ENCODE data around the gene MNT.

Gene MNT

DNA sequence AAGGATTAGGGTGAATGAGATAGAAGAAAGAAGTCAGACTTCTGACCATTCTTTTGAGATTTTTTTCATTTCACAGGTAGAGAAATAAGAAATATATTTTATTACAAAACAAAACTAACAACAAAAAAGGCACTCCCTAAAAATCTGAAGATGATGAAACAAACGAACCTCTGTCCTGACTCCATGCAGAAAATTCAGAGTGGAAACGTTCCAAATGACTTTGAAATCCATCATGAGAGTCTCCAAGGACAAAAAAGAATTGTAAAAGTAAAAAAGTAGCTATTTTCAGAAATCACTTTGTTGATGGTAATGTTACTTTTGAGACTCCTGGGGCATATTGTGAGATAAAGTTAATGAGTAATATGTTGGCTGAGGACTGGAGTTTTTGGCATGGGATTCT, 26.4 kb upstream of the MNT start:
- Histone ChIP-seq H3K4me1 (ENCODE audit: insufficient read depth, low read length) (no peaks in the 10 kb centered on the region), H3K9me3 (ENCODE audit: control insufficient read depth, insufficient read depth, low read length) (no peaks in the 10 kb centered on the region), H3K9ac (ENCODE audit: low read depth, low read length) (no peak overlapping the region), H3K36me3 (ENCODE audit: insufficient read depth, low read length) (peaks cover 5% of the 10 kb centered on the region; the same call in 1 of the 2 replicates)

DNA sequence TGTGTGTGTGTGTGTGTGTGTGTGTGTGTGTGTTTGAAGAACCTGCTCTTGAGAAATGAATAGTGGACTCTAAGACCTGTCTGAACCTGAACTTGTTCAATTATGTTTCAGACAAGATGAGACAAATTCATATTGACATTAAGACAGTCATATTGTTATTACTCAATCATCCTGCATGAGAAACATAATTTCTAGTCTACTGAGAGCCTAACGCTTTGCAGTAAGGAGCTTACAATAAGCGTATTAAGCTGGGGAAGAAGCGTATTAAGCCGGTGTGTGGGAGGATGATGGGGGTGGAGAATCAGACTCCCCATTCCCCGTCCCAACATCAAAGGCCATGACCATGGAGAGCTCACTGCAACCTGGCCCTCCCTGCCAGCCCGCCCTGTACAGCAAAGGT, 22.4 kb upstream of the MNT start:
- H3K9me3 ChIP-seq (ENCODE audit: control insufficient read depth, insufficient read depth, low read length): no peaks in the 10 kb centered on the region
- no peaks in the 10 kb centered on the region for H3K4me1 ChIP-seq (ENCODE audit: insufficient read depth, low read length)
- H3K9ac ChIP-seq (ENCODE audit: low read depth, low read length): no peak overlapping the region
- peaks cover 15% of the 10 kb centered on the region for H3K36me3 ChIP-seq (ENCODE audit: insufficient read depth, low read length)

DNA sequence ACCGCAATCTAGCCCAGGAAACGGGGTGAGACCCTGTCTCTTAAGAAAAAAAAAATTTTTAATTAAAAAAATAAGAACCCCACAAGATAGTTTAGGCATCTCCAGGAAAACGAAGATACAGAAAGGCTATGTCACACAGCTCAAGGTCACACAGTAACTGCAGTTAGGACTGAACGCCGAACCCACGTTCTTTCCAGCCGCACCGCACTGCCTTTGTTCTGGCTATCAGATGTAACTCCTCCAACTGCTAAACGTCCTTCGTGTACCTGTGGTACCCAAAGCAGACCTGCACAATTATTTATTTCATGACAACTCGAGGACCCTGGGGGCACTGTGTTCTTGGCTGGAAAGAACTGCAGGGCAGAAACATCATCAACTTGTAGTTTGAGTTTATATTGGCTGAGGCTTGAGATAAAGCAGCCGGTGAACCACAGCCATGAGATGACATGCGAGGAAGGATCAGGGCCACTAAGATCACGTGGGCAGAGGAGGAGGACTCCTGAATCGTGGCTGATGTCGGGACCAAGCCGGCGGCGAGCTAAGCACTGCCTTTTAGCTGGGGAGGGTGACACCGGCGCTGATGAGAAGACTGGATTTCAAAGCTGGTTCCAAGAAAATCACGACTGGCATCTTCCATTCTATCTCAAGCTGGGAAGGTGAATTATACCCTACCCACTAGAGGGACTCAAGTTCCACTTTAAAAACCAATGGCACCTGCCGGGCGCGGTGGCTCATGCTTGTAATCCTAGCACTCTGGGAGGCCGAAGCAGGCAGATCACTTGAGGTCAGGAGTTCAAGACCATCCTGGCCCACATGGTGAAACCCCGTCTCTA, 20.7 kb upstream of the MNT start:
- Histone ChIP-seq H3K4me1 (ENCODE audit: insufficient read depth, low read length) (no peaks in the 10 kb centered on the region), H3K9ac (ENCODE audit: low read depth, low read length) (no peak overlapping the region), H3K36me3 (ENCODE audit: insufficient read depth, low read length) (peaks cover 11% of the 10 kb centered on the region), H3K9me3 (ENCODE audit: control insufficient read depth, insufficient read depth, low read length) (no peaks in the 10 kb centered on the region)

- no peak overlapping the region for H3K9ac ChIP-seq (ENCODE audit: low read depth, low read length)
- no peaks in the 10 kb centered on the region for H3K4me1 ChIP-seq (ENCODE audit: insufficient read depth, low read length)
- no peaks in the 10 kb centered on the region for H3K9me3 ChIP-seq (ENCODE audit: control insufficient read depth, insufficient read depth, low read length)
- peaks cover 11% of the 10 kb centered on the region for H3K36me3 ChIP-seq (ENCODE audit: insufficient read depth, low read length)
Observed at GRCh38 chr17:2420176-2420575, 19.3 kb upstream of the MNT start.

DNA sequence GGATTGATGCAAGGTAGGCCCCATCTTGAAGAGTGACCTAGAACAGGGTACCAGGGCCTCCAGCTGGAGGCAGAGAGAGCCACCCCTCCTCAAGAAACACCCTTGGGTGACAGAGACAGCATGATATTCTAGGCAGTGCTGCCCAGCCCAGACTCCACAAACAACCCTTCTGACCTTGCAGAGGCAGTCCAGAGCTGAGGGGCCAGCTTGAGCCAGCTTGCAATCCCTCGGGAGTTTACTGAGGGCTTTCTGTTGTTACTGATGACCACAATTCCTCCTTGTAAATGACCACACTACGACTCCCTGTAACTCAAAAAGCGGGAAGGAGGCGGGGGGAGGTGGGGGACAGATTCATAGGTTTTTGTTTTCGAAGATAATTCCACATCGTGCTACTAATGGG, 18.6 kb upstream of the MNT start:
- H3K9ac ChIP-seq (ENCODE audit: low read depth, low read length): no peak overlapping the region
- H3K9me3 ChIP-seq (ENCODE audit: control insufficient read depth, insufficient read depth, low read length): no peaks in the 10 kb centered on the region
- no peaks in the 10 kb centered on the region for H3K4me1 ChIP-seq (ENCODE audit: insufficient read depth, low read length)
- peaks cover 11% of the 10 kb centered on the region for H3K36me3 ChIP-seq (ENCODE audit: insufficient read depth, low read length)

- Histone ChIP-seq H3K36me3 (ENCODE audit: insufficient read depth, low read length) (peaks cover 17% of the 10 kb centered on the region), H3K9ac (ENCODE audit: low read depth, low read length) (no peak overlapping the region), H3K9me3 (ENCODE audit: control insufficient read depth, insufficient read depth, low read length) (no peaks in the 10 kb centered on the region)
Observed at GRCh38 chr17:2418572-2418971, 17.7 kb upstream of the MNT start.

DNA sequence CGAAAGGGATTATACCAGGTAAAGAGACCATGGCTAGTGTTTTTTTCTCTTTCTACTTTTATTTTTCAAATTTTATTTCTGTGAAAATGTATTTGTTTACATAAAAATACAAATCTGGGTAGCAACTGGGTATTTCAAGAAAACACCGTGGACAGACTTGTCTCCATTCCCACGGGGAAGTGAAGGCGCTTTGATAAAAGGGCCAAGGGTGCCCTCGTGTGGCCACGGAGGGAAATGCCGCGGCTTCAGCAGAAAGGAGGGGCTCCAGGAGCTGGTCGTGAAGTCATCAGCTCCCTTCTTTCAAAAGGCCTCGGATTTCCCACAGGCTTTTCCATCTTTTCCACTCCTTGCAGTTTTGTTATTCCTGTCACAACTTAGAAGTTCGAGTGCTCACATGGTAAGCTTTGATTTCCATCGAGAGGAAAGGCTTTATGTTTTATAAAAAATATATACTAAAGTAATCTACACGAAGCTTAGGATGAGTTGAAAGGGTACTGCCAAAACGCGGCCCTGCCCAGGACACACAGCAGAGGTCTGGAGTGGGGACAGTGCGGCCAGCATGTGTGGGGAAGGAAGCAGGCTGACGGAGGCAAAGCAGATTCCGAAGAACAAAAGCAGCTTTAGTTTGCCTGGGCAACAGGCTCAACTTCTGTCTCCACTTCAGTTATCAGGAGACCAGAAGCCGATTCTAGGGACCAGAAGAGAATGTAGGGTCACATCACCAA, 15.3 kb upstream of the MNT start:
- H3K36me3 ChIP-seq (ENCODE audit: insufficient read depth, low read length): peaks cover 14% of the 10 kb centered on the region

More at GRCh38 chr17:2418572-2418971, 17.7 kb upstream of the MNT start:
- no peaks in the 10 kb centered on the region for H3K4me1 ChIP-seq (ENCODE audit: insufficient read depth, low read length)

DNA sequence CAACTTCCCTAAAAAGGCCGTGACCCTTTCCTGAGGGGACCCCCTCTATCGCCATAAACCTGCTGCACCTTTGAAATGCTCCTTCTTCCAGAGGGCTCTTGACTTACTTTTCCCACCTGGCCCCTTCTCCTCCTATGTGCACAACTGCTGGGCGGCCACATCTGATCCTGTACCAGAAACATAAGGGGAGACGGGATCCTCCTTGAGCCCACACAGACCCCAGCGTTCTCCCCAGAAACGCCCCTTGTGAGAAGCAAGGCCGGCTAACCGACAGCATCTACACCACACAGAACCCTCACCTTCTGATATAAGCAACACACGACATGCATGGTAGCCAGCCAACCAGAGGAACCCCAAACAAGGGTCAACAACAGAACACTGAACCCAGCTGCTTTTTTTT, 14.2 kb upstream of the MNT start:
- Histone ChIP-seq H3K9ac (ENCODE audit: low read depth, low read length) (no peak overlapping the region), H3K9me3 (ENCODE audit: control insufficient read depth, insufficient read depth, low read length) (no peaks in the 10 kb centered on the region), H3K36me3 (ENCODE audit: insufficient read depth, low read length) (peaks cover 14% of the 10 kb centered on the region), H3K4me1 (ENCODE audit: insufficient read depth, low read length) (no peaks in the 10 kb centered on the region)

More for the DNA sequence above, 15.3 kb upstream of the MNT start:
- no peaks in the 10 kb centered on the region for H3K9me3 ChIP-seq (ENCODE audit: control insufficient read depth, insufficient read depth, low read length)
- H3K9ac ChIP-seq (ENCODE audit: low read depth, low read length): no peak overlapping the region
- H3K4me1 ChIP-seq (ENCODE audit: insufficient read depth, low read length): no peaks in the 10 kb centered on the region

- no peak overlapping the region for H3K9ac ChIP-seq (ENCODE audit: low read depth, low read length)
- H3K36me3 ChIP-seq (ENCODE audit: insufficient read depth, low read length): peaks cover 12% of the 10 kb centered on the region
- no peaks in the 10 kb centered on the region for H3K4me1 ChIP-seq (ENCODE audit: insufficient read depth, low read length)
- no peaks in the 10 kb centered on the region for H3K9me3 ChIP-seq (ENCODE audit: control insufficient read depth, insufficient read depth, low read length)
Observed at GRCh38 chr17:2414446-2415064, 13.7 kb upstream of the MNT start.

- Histone ChIP-seq H3K9me3 (ENCODE audit: control insufficient read depth, insufficient read depth, low read length) (no peaks in the 10 kb centered on the region), H3K36me3 (ENCODE audit: insufficient read depth, low read length) (peaks cover 6% of the 10 kb centered on the region; the same call in 1 of the 2 replicates), H3K4me1 (ENCODE audit: insufficient read depth, low read length) (no peaks in the 10 kb centered on the region), H3K9ac (ENCODE audit: low read depth, low read length) (no peak overlapping the region)
Observed at GRCh38 chr17:2412561-2413021, 11.7 kb upstream of the MNT start.

DNA sequence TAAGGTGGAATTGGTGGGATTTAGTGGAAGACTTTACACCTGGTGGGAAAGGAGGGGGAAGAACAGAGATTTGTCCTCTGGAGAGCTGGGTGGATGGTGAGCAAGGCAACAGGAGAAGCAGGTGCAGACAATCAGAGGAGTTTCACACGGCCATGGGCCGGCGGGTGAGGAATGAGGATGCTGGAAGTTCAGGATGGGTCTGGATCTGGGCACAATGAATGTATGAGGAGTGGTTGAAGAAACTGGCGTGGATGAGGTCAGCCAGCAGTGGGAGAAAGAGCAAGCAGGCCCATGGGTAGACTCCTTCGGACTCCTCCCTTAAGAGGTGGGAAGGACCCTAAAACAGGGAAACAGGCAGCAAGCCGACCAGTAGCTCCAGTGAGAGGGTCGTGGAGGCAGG, 10.1 kb upstream of the MNT start:
- Histone ChIP-seq H3K4me1 (ENCODE audit: insufficient read depth, low read length) (no peaks in the 10 kb centered on the region; the same call in 1 of the 2 replicates), H3K36me3 (ENCODE audit: insufficient read depth, low read length) (peaks cover 6% of the 10 kb centered on the region; the same call in 1 of the 2 replicates), H3K9ac (ENCODE audit: low read depth, low read length) (no peak overlapping the region), H3K9me3 (ENCODE audit: control insufficient read depth, insufficient read depth, low read length) (no peaks in the 10 kb centered on the region)

DNA sequence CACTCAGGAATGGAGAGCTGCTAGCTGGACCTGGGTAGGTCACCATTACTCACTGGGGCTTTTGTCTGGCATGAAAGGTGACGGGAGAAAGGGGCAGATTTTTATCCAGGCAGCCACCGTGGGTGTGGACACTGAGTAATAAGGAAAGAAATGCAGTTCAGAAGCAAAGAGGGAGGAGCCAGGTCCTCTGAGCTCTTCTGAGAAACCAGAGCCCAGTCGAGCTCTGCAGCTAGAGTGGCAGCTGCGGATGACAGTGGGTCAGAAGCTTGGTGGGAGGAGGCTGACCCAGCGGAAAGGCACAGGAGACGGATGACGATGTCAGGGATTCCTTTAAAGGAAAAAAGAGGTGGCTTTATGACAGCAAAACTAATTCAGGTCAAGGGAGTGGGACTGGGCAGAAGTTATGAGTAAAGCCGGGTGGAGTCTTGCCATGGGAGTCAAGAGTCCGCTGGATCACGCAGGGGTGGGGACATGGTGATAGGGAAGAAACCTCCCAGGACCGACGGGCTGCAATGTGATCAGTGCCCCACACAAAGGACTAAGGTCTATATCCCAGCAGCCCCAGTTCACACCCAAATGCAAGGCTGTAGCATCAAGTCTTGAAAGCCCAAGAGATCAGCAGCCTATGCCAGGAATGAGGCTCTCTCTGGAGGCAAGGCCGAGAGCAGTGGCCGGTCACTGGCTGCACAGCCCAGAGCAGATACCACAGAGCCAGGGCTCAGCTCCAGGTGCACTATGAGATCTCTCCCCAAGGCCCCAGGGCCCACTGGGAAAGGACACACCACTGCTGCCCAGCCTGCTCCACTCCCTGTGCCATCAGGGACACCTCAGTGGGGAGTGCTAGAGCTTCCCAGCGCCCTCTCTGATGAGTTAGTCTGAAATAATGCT, 6.3 kb upstream of the MNT start:
- no peak overlapping the region for H3K9ac ChIP-seq (ENCODE audit: low read depth, low read length)
- H3K9me3 ChIP-seq (ENCODE audit: control insufficient read depth, insufficient read depth, low read length): no peaks in the 10 kb centered on the region
- no peaks in the 10 kb centered on the region; the same call in 1 of the 2 replicates for H3K36me3 ChIP-seq (ENCODE audit: insufficient read depth, low read length)
- H3K4me1 ChIP-seq (ENCODE audit: insufficient read depth, low read length): peaks cover 4% of the 10 kb centered on the region; the same call in 1 of the 2 replicates

DNA sequence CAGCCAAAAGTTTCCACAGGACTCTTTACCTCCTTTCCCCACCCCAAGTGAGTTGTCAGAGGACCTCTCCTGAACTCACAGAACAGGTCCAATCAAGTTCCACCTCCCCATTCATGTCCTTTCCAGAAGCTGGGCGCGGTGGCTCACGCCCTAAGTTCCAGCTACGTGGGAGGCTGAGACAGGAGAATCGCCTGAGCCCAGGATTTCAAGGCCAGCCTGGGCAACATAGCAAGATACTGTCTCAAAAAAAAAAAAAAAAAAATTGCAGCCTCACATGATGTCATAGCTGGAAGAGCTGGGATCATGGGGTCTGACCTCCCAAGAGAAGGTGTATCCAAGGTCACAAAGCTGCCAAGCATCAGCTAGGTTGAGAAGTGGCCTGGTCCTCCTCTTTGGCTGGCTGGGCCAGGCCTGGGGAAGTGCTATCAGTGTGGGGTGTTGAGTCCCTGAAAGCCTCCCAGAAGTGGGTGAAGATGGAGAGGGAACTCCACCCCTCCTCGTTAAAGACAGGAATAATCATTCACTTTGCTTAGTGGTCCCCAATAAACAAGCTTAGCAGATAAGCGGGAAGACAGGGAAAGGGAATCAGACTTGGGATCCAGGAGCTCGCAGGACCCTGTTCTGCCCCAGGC, 5.5 kb upstream of the MNT start:
- Histone ChIP-seq H3K4me1 (ENCODE audit: insufficient read depth, low read length) (peaks cover 4% of the 10 kb centered on the region; the same call in 1 of the 2 replicates), H3K36me3 (ENCODE audit: insufficient read depth, low read length) (no peaks in the 10 kb centered on the region; the same call in 1 of the 2 replicates), H3K9me3 (ENCODE audit: control insufficient read depth, insufficient read depth, low read length) (no peaks in the 10 kb centered on the region), H3K9ac (ENCODE audit: low read depth, low read length) (no peak overlapping the region)
